CD4-positive, alpha-beta T cell treated with Interleukin-17A for 1 hour (primary cell): ENCODE data around the gene SMARCC1.

Source experiments
- DNase-seq: peaks from one replicate; pipeline ENCODE4 v3.0.0-alpha.2; 2020

The SMARCC1 gene

GRCh38 chr3:47628426-47628825 lies 153.3 kb downstream of the SMARCC1 start:
- DNase-seq = no peak

DNA sequence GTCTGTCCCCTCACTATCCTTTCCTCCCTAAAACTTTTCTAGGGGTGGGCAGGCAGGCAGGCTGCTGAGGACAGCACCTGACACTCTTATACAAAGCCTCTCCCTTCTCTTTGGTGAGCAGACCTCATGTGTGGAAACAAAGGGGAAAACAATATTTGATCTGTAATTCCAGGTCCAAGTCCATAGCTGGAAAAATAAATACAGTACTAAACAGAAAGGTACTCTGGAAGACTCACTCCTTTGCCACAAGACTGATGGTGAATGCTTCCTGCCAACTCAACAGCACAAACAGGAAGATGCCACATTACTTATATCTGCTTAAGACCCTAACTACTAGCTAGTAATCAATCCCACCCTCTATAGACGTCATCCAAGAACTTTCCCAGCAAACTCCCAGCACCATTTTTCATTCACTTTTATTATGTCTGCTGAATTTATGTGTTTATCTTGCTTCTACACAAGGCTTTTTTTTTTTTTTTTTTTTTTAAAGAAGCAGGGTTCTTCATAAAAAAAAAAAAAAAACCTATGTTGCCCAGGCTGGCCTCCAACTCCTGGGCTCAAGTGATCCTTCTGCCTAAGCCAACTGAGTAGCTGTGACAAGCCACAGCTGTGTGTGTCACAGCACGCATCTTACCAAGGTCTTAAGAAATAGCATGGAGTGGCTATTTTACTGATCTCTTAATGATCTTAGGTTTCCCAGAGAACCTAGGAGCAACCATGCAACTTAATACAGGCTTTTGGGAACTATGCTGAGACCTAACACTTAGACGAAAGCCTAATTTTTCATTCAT lies 158.8 kb downstream of the SMARCC1 start:
- DNase-seq = no peak

- DNase-seq = no peak
Measured at GRCh38 chr3:47617086-47618010, 164.3 kb downstream of the SMARCC1 start.

DNA sequence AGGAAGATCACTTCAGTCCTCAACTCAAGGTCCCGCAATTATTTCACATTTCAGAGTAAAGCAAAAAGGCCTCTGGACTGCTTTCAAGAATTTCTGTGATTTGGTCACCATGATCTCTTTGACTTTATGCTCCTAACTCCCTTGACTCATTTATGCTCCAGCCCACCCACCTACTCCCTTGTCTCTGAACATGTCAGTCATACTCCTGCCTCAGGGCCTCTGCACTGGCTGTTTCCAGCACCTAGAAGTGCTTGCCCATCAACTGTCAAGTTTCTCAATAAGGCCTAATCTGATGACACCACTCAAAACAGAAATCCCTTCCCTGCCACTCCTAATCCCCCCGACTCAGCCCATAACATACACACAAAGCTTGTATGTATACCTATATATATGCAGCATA lies 166.9 kb downstream of the SMARCC1 start:
- no peak for DNase-seq

DNA sequence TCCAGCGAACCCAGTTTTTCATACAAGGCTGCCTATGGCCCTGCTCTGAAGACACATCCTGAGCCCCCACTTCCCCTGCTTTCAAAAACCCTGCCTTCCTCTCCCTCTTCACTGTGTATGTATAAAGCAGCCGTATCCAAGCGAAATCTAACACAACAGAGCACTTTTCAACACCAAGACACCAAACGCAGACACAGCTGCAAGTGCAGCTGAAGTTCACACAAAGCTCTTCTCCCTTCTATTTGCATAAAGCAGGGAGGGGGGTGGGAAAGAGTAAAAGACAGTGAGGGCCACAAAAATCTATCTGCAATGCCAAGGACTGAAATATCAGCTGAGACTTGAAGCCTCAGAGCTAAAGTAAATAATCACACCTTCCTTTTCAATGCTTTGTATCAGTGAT lies 168.0 kb downstream of the SMARCC1 start:
- DNase-seq = no peak

DNA sequence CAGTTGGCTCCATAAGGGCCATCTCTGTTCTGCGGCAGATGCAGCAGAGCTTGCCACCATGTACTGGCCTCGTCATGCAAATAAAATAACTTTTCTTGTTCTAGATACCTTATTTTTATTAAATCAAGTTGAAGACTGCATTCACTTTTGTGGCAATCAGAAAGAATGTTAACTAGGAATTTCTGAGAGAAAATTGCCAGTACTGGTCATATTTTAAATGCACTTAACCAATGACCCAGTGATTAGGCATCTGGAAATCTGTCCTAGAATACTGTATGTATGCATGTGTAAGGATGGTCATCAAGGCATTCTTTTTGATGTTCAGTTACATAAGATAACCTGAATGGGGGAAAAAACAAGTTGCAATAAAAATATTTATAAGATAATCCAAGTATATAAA lies 168.8 kb downstream of the SMARCC1 start:
- no peak for DNase-seq

- no peak for DNase-seq
Measured at GRCh38 chr3:47612178-47612577, 169.5 kb downstream of the SMARCC1 start.

GRCh38 chr3:47611576-47611975 lies 170.1 kb downstream of the SMARCC1 start:
- no peak for DNase-seq

DNA sequence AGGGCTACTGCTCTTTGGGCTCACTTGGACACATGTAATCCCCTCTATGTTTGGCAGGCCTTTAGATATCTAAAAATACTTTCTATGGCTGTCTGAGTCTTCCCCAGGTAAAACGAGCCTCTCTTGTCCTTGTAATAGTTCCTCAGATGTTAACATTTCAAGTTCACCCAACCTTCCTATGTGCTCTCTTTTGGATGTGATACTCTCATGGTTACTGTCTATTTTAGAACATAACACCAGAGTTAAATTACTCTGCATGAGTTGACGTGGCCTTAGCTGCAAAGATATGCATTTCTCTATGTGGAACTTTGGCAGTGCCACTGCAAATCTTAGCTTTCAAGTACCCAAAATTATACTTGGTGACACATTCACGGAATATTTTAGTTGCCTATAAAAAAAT lies 171.1 kb downstream of the SMARCC1 start:
- DNase-seq = no peak

GRCh38 chr3:47607335-47607734 lies 174.4 kb downstream of the SMARCC1 start:
- DNase-seq = no peak

GRCh38 chr3:47606165-47606564 lies 175.5 kb downstream of the SMARCC1 start:
- no peak for DNase-seq

- DNase-seq = no peak
Measured at GRCh38 chr3:47605652-47606051, 176.0 kb downstream of the SMARCC1 start.

DNA sequence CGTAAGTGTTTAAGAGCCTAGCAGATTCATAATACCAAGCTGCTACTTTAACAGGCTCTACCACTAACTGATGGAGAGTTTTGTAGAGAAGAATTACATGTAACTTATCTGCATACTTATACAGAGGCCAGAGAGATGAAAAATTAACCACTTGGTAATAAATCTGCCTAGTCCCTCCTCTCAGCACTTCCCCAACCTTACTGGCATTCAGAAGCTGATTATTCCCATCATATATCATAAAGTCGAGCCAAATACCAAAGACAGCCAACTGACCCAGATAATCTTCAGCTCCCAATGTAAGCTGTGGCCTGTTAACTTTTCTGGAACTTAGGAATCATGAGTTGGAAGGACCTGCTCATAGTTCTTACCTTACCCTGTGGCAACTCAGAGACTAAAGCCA lies 177.5 kb downstream of the SMARCC1 start:
- DNase-seq = no peak

GRCh38 chr3:47603332-47603731 lies 178.4 kb downstream of the SMARCC1 start:
- DNase-seq = no peak

DNA sequence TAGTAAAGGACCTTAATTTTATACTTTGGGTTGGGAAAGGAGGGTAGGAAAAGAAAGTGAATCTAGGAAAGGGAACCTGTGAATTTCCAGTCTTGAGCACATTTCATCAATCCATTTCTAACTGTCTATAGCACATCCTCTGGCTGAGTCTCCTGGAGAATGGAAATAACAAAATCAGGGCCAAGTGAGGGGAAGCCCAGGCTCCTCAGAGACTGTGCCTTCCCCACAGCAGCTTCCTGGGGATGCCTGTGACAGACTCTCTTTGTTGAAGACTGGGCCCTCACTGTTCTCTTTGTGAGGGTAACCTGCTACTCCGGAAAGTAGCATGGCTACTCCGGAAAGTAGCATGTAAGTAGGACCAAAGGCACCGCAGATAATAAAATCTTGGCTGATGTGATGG lies 180.4 kb downstream of the SMARCC1 start:
- DNase-seq = no peak

DNA sequence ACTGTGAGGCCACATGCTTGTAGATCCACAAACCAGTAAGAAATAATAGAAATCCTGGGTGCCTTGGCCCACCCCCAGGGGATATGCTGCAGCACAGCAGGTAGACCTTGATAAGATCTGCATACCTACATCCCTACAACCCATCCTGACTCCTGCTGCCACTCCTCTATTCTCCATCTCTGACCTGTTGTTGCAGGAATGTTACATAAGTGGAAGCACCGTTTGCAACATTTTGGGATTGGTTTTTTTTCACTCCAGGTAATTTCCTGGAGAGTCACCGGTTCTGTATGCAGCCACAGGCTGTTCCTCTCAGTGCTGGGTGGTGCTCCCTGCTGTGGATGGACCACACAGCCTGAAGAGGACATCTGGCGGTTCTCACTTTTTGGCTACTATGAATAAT lies 186.9 kb downstream of the SMARCC1 start:
- no peak for DNase-seq

DNA sequence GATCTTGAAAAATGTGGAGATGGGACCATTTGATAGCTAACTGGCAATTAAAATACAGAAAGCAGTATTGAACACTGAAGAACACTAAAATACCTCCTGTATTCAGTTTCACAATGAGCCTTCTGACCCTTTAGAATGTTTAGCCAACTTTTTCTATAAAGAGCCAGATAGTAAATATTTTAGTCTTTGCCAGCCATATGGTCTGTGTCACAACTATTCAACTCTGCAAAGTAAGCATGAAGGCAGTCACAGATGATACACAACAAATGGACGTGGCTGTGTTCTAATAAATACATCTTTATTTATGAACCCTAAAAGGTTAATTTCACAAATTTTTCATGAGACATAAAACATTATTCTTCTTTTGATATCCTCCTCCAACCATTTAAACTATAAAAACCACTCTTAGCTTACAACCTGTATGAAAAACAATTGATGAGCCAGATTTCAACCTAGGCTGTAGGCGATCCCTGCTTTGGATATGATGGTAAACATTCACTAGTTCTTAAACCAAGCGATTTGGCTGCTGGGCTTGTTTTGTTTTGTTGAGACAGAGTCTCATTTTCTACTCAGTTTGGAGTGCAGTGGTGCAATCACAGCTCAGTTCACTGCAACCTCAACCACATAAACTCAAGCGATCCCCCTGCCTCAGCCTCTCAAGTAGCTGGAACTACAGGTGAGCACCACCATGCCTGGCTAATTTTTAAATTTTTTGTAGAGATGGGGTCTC lies 189.5 kb downstream of the SMARCC1 start:
- DNase-seq = no peak

GRCh38 chr3:47590216-47590615 lies 191.5 kb downstream of the SMARCC1 start:
- no peak for DNase-seq

- DNase-seq = no peak
Measured at GRCh38 chr3:47588587-47588986, 193.1 kb downstream of the SMARCC1 start.

DNA sequence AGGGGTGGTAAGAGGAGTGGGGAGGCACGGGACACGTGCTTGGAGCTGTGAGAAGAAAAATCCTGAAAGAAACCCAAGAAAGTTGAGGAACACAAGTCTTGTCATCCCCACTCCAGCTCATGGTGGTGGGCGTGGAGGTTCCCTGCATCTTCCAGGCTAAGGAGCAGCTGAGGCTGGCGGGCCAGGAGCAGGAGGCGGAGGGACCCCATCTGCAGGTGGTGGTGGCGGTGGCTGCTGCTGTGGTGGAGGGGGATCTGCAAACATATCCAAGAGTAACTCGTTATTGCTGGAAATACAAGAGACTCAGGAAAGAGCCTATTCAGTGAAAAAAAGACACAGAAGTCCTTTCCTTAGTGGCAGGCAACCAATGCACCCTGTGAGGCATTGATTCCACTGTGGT lies 193.6 kb downstream of the SMARCC1 start:
- no peak for DNase-seq

DNA sequence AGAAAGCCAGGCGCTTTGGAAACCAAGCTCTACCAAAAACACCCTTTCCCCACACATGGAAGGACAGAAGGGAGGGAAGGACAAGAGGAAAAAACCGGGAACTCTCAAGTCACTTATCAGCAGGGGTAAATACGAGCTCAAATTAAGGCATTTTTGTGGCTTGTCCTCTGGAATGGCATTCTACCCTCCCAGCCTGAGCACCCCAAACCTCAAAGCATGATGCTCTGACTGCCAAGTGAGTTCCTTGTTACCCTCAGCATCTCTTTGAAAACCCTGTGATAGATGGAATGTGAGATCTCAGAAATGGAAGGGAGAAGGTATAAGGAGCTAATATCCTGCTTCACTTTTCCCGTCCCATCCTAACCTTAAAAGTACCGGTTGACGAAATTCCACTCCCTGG lies 194.9 kb downstream of the SMARCC1 start:
- DNase-seq = no peak

GRCh38 chr3:47583320-47584075 lies 198.2 kb downstream of the SMARCC1 start:
- no peak for DNase-seq

DNA sequence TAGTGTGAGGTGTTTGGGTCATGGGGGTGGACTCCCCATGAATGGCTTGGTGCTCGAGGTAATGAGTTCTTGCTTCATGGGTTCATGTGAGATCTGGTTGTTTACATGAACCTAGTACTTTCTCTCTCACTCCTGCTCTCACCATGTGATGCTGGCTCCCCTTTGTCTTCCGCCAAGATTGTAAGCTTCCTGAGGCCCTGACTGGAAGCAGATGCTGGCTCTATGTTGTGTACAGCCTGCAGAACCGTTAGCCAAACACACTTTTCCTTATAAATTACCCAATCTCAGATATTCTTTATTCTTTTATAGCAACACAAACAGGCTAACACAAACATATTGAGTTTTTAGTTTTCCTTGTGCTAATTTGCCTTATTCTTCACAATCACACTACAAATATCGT lies 199.9 kb downstream of the SMARCC1 start:
- no peak for DNase-seq
